T1000 (cell line): ENCODE results near the gene SLC25A23.
"Not testable (repeated sequence)": the region's sequence is repeated elsewhere in the genome, so short reads cannot be mapped to it uniquely, and the experiment has no call there.

Experiments used
- DNase-seq: peaks from one replicate; lab custom pipeline; 2025; ENCODE audit warnings: mixed read lengths; lab: John Stamatoyannopoulos, UW

Gene SLC25A23

DNA sequence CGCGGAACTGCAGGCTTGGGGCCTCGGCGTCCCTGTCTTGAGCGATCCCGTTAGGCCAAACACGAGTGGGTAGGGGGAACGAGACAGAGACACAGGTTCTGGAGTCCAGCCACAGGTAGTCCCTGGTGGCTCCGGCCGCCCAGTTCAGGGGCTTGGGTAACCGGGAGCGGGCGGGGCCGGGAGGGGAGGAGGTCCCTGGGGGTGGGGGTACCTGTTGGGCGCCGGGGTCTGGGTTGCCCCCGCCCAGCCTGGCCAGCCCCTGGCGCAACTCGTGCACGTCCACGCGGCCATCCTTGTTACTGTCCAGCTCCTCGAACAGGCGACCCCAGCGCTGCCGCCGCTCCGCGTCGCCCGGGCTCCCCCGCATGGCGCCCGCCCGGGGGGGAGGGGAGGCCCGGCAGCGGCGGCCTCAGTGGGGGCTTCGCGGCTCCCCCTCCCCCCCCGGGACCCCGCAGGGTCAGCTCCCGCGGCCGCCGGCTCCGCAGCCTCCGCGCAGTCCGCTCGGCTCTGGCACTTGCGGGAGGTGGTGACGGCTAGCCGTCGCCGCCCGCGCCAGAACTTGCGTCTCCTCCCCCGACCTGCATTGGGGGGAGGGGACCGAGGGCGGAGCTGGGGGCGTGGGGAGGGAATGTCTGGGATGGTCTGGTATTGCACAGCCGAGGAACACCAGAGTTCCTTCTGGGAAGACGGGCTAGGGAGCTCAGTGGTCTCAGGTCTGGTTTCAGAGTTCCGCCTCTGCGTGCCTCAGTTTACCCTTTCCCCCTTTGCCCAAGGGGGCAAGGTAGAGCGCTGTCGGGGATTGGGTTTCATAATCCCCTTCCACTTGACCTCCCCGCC is at the start of gene SLC25A23:
Gene SLC25A23, minus strand, starts transcription at position 531 of the 837 bp plus-strand sequence. Its CDS starts 164 bp downstream, at position 367.
- peak; percentile 44 for DNase-seq

DNA sequence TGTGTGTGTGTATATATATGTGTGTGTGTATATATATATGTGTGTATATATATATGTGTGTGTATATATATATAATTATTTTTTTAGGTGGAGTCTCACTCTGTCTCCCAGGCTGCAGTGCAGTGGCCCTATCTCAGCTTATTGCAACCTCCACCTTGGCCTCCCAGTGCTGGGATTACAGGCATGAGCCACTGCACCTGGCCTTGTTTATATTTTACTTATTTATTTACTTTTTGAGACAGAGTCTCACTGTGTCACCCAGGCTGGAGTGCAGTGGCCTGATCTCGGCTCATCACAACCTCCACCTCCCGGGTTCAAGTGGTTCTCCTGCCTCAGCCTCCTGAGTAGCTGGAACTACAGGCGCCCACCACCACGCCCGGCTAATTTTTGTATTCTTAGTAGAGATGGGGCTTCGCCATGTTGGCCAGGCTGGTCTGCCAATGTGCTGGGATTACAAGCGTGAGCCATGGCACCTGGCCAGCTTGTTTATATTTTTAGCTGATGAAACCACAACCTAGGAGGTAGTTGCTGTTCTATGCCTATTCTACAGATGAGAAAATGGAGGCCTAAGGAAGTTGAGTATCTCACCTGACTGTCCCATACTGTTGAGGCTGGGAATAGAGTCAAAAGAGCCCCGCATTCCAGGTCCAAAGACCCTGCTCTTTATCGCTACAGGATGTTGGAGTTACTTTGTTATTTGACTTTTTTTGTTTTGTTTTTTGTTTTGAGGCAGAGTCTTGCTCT is 48.6 kb upstream of the SLC25A23 start:
- DNase-seq: not testable (repeated sequence)

DNA sequence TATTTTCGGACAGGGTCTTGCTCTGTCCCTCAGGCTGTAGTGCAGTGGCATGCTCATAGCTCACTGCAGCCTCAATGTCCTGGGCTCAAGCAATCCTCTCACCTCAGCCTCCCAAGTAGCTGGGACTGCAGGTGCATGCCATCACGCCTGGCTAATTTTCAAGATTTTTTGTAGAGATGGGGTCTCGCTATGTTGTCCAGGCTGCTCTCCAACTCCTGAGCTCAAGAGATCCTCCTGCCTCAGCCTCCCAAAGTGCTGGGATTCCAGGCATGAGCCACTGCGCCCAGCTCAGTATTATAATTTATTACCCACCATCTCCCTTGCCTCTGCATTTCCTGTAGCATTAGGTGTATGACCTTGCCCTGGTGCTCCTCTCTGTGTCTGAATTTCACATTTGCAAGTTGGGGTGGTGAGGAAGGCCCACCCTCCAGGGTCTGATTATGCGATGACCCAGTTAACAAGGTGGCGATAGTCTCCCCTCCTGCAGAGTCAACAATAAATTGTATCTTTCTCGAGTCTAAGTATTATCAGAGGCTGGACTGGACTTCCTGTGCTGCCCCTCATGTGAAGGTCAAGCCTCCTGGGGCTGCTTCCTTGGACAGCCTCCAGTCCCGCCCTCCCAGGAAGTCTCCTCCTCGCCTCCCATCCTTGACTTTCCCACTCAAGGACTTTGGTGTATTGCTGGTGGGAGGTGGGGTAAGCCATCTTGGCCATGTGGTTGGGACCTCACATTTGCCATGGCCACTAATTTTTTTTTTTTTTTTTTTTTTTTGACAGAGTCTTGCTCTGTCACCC is 44.0 kb upstream of the SLC25A23 start:
- DNase-seq: no peak

DNA sequence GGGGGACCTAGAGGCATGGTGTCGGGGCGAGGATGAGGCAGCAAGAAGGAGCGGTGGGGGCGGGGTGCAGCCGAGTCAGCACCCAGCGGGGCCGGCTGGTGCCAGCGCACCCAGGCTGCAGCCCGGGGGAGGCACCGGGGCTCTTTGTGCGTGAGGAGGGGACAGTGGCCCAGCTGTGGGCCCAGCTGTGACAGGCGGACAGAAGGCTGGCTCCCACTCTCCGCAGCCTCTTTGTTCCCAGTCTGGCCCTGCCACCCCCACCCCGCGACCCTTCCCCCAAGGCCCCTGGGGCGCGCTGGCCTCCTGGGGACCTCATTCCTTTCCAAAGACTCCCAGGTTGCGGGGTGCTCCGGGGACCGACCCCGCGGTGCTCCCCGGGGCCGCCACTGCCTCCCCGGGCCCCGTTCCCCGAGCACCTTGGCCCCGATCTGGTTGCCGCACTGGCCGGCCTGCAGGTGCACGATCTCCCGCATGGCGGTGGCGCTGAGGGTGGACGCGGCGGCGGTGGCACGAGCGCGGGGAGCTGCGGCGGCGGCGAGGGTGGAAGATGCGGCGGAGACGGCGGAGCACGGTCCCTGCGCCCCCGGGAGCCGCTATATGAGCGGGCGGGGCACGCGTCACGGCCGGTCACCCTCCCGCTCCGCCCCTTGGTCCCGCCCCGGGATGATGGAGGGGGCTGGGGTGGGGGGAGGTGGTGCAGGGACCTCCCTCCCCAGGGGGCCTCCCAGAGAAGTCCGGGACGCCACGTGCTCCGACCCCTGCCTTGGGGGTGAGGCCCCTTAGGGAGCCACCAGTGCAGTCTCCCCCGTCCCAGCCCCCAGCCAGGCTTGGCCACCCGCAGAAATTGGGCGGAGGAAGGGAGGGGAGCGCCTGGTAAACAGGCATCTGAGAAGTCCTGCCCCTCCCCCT is 42.4 kb upstream of the SLC25A23 start, which contains the start of gene TUBB4A:
Gene TUBB4A, minus strand, starts transcription at position 570 of the 909 bp plus-strand sequence. Its CDS starts 97 bp downstream, at position 473.
- no peak for DNase-seq

DNA sequence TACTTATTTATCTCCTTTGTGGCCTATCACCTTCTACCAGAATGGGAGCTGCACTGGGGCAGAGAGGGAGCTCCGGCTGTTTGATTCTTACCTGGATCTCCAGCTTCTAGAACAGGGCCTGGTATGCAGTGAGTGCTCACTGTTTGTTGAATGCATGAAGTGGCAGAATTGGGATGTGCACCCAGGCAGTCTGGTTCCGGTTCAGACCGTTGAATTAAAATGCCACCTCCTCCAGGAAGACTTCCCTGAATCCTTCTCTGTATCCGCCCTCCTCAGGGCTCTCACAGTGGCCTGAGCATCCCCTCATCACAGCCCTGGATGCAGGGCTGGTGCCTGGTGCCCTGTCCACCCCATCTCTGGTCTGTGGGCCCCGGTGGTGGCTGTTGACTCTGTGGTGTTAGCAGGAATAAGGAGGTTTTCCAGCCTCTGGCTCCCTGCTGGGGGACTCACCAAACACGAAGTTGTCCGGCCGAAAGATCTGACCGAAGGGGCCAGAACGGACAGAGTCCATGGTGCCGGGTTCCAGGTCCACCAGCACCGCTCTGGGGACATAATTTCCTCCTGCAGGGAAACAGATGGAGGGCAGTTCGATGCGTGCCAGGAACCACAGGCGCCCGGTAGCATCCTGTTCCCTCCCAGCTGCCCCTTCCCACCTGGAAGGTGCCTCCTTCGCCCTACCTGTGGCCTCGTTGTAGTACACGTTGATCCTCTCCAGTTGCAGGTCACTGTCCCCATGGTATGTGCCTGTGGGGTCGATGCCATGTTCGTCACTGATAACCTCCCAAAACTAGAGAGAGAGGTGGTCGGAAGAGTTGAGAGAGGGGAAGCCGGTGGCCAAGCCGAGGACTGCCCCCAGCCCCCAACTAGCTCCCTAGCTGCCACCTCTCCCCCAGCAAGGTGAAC is 41.5 kb upstream of the SLC25A23 start:
- DNase-seq: no peak

DNA sequence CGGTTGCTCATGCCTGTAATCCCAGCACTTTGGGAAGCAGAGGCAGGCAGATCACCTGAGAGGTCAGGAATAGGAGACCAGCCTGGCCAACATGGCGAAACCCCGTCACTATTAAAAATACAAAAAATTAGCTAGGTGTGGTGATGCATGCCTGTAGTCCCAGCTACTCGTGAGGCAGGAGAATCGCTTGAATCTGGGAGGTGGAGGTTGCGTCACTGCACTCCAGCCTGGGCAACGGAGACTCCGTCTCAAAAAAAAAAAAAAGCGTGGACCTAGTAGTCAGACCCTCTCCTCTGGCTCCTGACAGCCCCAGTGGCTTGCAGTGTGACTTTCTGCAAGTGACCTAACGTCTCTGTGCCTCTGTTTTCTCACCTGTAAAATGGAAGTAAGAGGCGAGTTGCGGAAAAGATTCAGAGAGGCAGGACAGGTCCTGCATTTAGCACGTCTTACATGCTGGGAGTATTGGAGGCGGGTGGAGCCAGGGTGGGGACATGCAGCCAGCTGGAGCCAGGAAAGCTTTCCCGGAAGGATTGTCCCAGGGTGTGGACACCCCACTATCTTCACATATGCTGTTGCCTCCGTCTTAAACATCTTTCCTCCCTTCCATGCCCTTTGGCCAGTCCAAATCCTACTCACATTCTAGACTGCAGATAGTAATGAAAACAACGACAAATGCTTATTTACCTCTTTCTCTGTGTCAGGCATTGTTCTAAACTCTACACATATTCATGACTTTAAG is 39.6 kb upstream of the SLC25A23 start:
- no peak for DNase-seq

DNA sequence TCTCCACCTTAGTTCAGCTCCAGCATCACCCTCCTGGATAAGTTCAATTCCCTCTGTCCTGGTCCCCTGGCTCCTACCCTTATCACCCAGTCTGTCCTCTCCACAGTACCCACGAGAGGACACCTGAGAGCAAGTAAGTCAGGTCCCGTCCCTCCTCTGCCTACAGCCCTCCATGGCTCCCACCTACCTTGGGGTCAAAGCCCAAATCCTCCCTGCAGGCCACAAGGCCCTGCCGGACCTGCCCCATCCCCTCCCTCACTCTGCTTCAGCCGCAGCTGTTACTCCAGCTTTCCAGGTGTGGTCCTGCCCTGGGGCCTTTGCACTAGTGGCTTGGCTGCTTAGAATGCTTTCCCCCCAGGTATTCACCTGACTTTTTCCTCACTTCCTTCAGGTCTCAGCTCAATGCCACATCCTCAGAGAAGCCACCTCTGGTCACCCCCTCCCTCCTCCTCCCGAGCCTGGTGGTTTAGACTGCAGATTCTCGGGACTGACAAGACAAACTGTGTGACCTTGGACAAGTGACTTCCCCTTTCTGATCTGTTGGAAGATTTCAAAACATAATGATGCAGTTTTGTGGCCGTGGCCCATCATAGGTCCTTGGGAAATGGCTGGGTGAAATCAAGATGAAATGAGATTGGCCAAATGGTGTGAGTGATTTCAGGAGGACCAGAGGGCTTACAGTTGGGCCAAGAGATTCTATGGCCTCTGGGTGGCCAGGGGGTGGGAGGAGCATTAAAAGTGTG is 38.9 kb upstream of the SLC25A23 start:
- no peak for DNase-seq

DNA sequence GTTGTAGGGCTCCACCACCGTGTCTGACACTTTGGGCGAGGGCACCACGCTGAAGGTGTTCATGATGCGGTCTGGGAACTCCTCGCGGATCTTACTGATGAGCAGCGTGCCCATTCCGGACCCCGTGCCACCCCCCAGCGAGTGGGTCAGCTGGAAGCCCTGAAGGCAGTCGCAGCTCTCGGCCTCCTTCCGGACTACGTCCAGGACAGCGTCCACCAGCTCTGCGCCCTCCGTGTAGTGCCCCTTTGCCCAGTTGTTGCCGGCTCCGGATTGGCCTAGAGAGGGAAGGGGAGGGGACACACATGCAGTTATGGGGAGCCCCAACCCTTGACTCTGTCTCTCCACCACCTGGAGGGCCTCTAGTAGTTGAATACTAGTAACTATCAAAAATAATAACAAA is 36.4 kb upstream of the SLC25A23 start:
- DNase-seq: no peak

DNA sequence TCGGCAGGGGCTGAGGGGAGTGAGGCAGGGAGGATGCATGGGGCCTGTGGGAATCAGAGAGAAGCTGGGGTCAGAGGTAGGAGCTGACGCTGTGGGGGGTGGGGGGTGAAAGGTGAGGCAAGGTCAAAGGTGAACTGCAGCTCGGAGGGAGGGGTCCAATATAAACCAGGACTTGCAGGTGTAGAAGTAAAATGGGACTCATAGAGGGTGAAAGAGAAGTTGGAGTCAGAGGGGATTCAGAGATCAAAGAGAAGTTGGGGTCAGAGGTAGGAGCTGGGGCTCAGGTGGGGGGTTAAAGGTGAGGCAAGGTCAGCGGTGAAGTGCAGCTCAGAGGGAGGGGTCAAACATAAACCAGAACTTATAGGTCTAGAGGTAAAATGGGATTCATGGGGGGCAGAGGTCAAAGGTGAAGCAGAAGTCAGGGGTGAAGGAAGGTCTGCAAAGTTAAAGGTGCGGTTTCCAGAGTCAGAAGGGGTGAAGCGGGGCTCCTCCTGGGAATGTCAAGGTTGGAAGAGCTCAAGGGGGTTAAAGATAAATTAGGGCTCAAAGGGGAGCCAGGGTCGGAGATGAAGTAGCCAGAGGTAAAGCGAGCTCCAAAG is 34.9 kb upstream of the SLC25A23 start:
- no peak for DNase-seq

DNA sequence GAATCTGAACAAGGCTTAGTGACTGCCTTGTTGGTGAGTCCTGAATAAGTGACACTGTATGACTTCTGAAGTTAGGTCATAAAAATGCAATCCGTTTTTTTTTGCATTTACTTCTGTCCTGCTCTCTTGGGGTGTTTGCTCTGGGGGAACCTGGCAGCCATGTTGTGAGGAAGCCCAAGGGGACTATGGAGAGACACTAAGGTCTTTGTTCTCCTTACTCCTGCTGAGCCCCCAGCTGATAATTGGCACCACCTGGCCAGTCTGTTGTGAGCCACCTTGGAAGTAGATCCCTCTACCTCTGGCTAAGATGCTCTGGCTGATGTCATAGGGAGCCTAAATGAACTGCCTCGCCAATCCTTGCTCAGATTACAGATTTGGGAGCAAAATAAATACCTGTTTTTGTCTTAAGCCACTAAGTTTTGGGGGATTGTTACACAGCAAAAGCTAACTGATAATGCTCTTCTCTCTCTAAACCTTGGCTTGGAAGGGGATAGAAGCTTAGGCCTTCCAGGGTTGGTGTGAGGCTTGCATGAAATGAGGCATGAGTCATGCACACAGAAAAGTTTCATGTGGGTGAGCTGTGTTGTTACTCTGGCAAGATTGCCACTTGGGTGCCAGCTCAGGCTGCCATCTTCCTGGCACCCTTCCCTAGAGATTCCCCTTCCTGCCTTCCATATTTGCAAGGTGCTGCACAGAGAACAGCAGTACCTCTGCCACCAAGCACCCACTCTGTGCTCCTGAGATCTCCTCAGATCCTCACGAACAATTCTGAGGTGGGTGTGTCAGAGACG is 32.4 kb upstream of the SLC25A23 start:
- no peak for DNase-seq

DNA sequence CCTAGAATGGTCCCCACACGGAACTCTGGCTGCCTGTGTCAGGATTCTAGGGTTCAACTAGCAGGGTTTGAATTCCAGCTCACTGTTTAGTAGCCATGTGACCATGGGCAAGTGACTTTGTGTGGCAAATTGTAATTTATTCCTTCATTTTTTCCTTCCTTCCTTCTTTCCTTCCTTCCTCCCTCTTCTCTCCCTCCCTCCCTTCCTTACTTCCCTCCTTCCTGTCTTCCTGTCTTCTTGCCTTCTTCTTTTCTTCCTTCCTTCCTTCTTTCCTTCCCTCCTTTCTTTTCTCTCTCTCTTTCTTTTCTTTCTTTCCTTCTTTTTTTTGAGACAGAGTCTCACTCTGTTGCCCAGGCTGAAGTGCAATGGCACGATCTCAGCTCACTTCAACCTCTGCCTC is 30.5 kb upstream of the SLC25A23 start:
- no peak for DNase-seq

DNA sequence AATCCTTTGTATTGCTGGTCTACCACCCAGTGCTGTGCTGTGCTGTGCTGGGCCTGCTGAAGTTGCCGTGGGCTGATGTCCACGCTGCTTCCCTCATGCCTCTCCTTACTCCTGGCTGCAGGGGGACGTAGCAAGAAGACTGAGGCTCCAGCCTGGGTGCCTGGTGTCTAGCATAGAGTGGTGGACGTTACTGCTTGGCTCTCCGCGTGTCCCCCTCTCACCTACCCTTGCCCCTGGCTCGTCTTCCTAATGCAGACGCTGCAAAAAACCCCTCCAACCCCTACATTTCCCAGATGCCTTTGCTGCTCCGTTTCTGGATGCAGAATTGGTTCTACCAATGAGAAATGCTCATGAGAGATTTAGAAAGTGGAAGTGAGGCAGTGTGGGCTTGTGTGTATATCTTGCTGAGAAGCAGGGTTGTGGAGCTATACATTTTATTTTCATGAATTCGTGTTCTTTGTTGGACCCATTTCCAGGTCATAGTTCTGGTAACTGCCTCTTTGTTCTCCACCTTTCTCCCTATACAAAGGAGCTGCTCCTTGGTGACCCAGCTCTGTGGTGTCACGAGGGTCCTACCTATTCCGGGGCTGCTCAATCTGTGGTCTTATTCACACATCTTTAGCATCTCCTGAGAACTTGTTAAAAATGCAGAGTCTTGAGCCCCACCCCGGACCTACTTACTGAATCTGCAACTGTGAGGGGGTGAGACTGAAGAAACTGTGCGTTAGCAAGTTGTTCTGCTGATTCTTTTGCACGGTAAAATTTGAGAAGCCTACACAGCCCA is 29.9 kb upstream of the SLC25A23 start:
- DNase-seq: no peak

DNA sequence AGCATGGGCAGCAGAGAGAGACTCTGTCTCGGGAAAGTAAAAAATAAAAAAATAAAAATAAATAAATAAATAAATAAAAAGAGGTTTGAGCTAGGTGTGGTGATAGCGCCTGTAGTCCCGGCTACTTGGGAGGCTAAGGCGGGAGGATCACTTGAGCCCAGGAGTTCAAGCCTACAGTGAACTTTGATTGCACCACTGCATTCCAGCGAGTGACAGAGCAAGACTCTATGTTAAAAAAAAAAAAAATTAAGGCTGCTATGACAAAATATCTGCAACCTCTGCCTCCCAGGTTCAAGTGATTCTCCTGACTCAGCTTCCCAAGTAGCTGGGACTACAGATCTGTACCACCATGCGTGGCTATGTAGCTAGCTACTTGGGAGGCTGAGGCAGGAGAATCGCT is 25.2 kb upstream of the SLC25A23 start:
- no peak for DNase-seq

DNA sequence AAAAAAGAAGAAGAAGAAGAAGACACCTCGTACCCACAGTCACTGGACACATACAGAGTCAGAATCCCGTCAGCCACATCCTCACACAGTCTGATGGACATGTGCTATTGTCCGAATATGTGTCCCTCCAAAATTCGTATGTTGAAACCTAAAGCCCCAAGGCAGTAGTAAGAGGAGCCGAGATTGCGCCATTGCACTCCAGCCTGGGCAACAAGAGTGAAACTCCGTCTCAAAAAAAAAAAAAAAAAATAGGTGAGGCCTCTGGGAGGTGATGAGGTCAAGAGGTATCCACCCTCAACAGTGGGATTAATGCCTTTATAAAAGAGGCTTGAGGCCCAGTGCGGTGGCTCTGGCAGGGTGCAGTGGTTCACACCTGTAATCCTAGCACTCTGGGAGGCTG is 24.6 kb upstream of the SLC25A23 start:
- DNase-seq: no peak

DNA sequence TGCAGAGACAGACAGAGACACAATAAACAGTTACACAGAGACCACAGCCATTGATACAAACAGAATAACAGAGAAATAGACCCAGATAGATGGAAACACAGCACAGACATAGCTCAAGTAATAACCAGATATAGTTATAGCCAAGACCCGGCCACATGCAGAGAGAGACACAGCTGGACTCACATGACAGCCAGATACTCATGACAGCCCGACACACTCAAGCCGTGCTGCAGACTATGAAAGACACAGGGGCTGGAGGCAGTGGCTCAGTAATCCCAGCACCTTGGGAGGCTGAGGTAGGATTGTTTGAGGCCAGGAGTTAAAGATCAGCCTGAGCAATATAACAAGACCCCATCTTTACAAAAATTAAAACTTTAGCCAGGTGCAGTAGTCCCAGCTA is 23.6 kb upstream of the SLC25A23 start:
- DNase-seq: no peak

DNA sequence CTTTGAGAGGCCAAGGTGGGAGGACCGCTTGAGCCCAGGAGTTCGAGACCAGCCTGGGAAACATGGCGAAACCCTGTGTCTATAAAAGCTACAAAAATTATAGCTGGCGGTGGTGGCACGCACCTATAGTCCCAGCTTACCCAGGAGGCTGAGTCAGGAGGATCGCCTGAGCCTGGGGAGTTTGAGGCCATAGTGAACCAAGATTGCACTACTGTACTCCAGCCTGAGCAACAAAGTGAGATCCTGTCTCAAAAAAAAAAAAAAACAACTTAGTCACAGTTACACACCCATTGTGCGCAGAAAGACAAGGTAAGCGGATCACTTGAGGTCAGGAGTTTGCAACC is 22.7 kb upstream of the SLC25A23 start:
- DNase-seq: no peak
